Progenitor cell of endocrine pancreas (in vitro differentiated cells): Measurements from ENCODE around the gene CALM1. TPM values are rescaled to one million over a fixed set of nuclear protein-coding genes. Genes with fewer than 3 reads are reported as not detected.

ENCODE experiments used
- DNase-seq: peaks from one replicate; pipeline ENCODE4 v3.0.0; 2021; ENCODE audit warnings: low spot score; ENCODE audit not compliant: unreplicated experiment
- H3K27ac Mint-ChIP-seq: 2 replicates; pipeline ENCODE4 v1.8.0; 2021; ENCODE audit warnings: mild to moderate bottlenecking, moderate library complexity, mixed read lengths
- H3K27me3 Mint-ChIP-seq: 2 replicates; pipeline ENCODE4 v1.8.0; 2021; ENCODE audit warnings: mixed read lengths
- H3K36me3 Mint-ChIP-seq: 2 replicates; pipeline ENCODE4 v1.8.0; 2022; ENCODE audit warnings: mixed read lengths; ENCODE audit not compliant: insufficient read depth
- H3K4me1 Mint-ChIP-seq: 2 replicates; pipeline ENCODE4 v1.8.0; 2021; ENCODE audit warnings: low read depth, mixed read lengths
- H3K4me3 Mint-ChIP-seq: 2 replicates; pipeline ENCODE4 v1.8.0; 2021; ENCODE audit warnings: low read depth, mild to moderate bottlenecking, moderate library complexity, mixed read lengths
- H3K9me3 Mint-ChIP-seq: 2 replicates; pipeline ENCODE4 v1.8.0; 2021; ENCODE audit warnings: low read depth, mixed read lengths
- total RNA-seq: library from RNA; stranded (reverse); gene quantifications from 2 replicates; pipeline ENCODE4 v1.2.1, GENCODE V29; 2021
- TF ChIP-seq, protein P1 (sequence below): fragments of 200-600 bp; sonication (generic); IDR thresholded peaks from one replicate; pipeline ENCODE4 v1.5.0; 2021; ENCODE audit warnings: antibody characterized with exemption, mild to moderate bottlenecking; ENCODE audit not compliant: unreplicated experiment

CALM1 gene
- total RNA-seq, 1 donor from 2014 or later: 331 TPM

DNA sequence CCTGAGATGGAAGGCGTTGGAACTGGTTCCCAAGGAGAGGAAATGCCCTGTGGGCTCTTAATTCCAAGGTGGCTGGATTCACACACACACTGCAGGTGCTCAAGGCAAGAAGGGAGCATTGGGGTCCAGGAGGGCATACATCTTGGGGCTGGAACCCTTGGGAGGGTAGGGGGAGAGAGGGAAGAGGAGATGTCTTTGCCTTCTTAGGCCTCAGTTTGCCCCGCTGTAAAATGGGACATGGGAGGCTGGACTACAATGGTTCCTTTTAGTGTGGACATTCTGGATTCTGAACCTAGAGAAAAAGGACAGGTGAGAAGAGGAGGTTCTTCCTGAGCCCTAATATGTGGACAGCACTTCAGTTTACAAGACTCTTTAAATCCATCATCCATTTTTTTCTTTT lies 43.8 kb downstream of the CALM1 start:
- no peak for DNase-seq
- Mint-ChIP-seq H3K27ac (no peak overlapping the region), H3K27me3 (peaks cover 8% of the 10 kb centered on the region), H3K9me3 (no peaks in the 10 kb centered on the region), H3K36me3 (no peaks in the 10 kb centered on the region), H3K4me3 (no peak overlapping the region), H3K4me1 (no peaks in the 10 kb centered on the region)
- TF ChIP-seq, protein P1, sequence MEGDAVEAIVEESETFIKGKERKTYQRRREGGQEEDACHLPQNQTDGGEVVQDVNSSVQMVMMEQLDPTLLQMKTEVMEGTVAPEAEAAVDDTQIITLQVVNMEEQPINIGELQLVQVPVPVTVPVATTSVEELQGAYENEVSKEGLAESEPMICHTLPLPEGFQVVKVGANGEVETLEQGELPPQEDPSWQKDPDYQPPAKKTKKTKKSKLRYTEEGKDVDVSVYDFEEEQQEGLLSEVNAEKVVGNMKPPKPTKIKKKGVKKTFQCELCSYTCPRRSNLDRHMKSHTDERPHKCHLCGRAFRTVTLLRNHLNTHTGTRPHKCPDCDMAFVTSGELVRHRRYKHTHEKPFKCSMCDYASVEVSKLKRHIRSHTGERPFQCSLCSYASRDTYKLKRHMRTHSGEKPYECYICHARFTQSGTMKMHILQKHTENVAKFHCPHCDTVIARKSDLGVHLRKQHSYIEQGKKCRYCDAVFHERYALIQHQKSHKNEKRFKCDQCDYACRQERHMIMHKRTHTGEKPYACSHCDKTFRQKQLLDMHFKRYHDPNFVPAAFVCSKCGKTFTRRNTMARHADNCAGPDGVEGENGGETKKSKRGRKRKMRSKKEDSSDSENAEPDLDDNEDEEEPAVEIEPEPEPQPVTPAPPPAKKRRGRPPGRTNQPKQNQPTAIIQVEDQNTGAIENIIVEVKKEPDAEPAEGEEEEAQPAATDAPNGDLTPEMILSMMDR: no peak

- H3K27me3 Mint-ChIP-seq: peaks cover 8% of the 10 kb centered on the region
- no peak for DNase-seq
- no peaks in the 10 kb centered on the region for H3K4me1 Mint-ChIP-seq
- no peak overlapping the region for H3K4me3 Mint-ChIP-seq
- H3K36me3 Mint-ChIP-seq: no peaks in the 10 kb centered on the region
- peaks cover 3% of the 10 kb centered on the region for H3K9me3 Mint-ChIP-seq
- TF ChIP-seq, protein P1: no peak
- H3K27ac Mint-ChIP-seq: no peak overlapping the region
These were observed 45.6 kb downstream of the CALM1 start for GRCh38 chr14:90442388-90442787.

- DNase-seq: no peak
- H3K9me3 Mint-ChIP-seq: peaks cover 12% of the 10 kb centered on the region
- peaks cover 1% of the 10 kb centered on the region for H3K36me3 Mint-ChIP-seq
- no peaks in the 10 kb centered on the region for H3K4me1 Mint-ChIP-seq
- no peak overlapping the region for H3K27ac Mint-ChIP-seq
- peaks cover 8% of the 10 kb centered on the region for H3K27me3 Mint-ChIP-seq
- TF ChIP-seq, protein P1: no peak
- no peak overlapping the region for H3K4me3 Mint-ChIP-seq
These were observed 46.6 kb downstream of the CALM1 start for GRCh38 chr14:90443161-90444076.

DNA sequence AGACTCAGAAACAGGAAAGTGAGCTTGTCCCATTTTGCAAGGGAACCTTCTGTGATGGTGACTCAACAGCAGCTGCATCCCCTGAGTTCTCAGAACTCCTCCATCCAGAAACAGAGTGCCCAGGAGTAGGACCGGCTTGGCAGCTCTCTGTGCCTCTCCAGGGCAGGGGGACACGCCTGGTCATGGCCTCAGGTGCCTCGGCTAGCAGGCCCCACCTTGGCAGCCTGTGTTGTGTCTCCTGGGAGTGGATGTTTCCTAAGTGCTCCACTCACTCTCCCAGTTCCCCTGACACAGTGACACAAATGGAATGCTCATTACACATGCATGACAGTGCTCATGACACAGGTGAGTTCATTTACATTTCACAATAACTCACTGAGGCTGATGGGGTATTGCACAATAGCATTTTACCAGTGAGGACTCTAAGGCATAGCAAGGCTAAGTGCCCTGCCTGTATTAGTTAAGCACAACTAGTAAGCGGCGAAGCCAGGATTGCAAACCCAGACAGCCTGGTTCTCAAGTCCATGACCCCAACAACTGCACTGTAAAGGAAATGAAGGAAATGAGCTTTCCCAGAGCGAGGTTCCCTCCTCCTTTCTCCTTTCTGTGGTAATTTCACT lies 47.4 kb downstream of the CALM1 start:
- no peak overlapping the region for H3K27ac Mint-ChIP-seq
- no peak for DNase-seq
- TF ChIP-seq, protein P1: no peak
- H3K4me3 Mint-ChIP-seq: no peak overlapping the region
- peaks cover 12% of the 10 kb centered on the region for H3K9me3 Mint-ChIP-seq
- peaks cover 1% of the 10 kb centered on the region for H3K36me3 Mint-ChIP-seq
- no peaks in the 10 kb centered on the region for H3K4me1 Mint-ChIP-seq
- H3K27me3 Mint-ChIP-seq: peaks cover 8% of the 10 kb centered on the region

GRCh38 chr14:90445011-90445410 lies 48.2 kb downstream of the CALM1 start:
- Mint-ChIP-seq H3K4me3 (no peak overlapping the region), H3K9me3 (peaks cover 12% of the 10 kb centered on the region), H3K27ac (no peak overlapping the region), H3K27me3 (peaks cover 8% of the 10 kb centered on the region), H3K36me3 (peaks cover 1% of the 10 kb centered on the region), H3K4me1 (no peaks in the 10 kb centered on the region)
- TF ChIP-seq, protein P1: no peak
- DNase-seq: no peak
